Measurements from ENCODE around the gene RUNX3. TPM values are rescaled to one million over a fixed set of nuclear protein-coding genes. Genes with fewer than 3 reads are reported as not detected.

The RUNX3 gene
- total and polyA plus RNA-seq, 2 of the 8 experiments (the other 6 are each of a cell fraction or from before 2014, with no cell fraction given): 0.62 to 0.82 TPM

GRCh38 chr1:24911651-24912155 lies 18.4 kb downstream of the RUNX3 start:
- H3K23ac ChIP-seq (ENCODE audit: insufficient read length): no peak overlapping the region
- H3K79me2 ChIP-seq (ENCODE audit: control insufficient read depth in 1 of 2, insufficient read depth in 2 of 2, low read length in 2 of 2): no peaks in the 10 kb centered on the region
- H3K4me2 ChIP-seq (ENCODE audit: insufficient read depth in 1 of 2, low read depth in 2 of 2, low read length in 2 of 2): no peak overlapping the region
- peak overlapping the region; percentile 32; the same call in 1 of the 2 replicates for H3K18ac ChIP-seq (ENCODE audit: extremely low read depth, low read length)
- 87% methylated on average over 20 of the region's 20 CpGs; no CpG with 5 or more reads in 1 of the 2 experiments for WGBS, 2 experiments (ENCODE audit: extremely low coverage in 1 of 2, insufficient coverage in 1 of 2, insufficient read length in 1 of 2, insufficient replicate concordance in 2 of 2, low coverage in 1 of 2, low lambda C conversion rate in 2 of 2, missing lambda C conversion rate in 1 of 2)
- no peak overlapping the region for H3K4me3 ChIP-seq (ENCODE audit: extremely low read depth in 1 of 4, insufficient read depth in 2 of 4, low read depth in 3 of 4, low read length in 4 of 4)
- H3K36me3 ChIP-seq (ENCODE audit: control insufficient read depth in 2 of 4, insufficient read depth in 4 of 4, low read length in 3 of 4): no peaks in the 10 kb centered on the region
- TF ChIP-seq ATF2 (IDR thresholded peaks at IDR 0.05; ENCODE audit: low read length) (no peak), CHD1 (IDR thresholded peaks at IDR 0.05; ENCODE audit: low read depth, low read length) (no peak), SIRT6 (IDR thresholded peaks at IDR 0.05; ENCODE audit: low read length) (no peak), BRCA1 (IDR thresholded peaks at IDR 0.05; ENCODE audit: low read depth, low read length) (no peak), BACH1 (IDR thresholded peaks at IDR 0.05; ENCODE audit: low read length) (no peak), KDM1A (IDR thresholded peaks at IDR 0.05; ENCODE audit: borderline replicate concordance, low read length) (no peak), CHD2 (IDR thresholded peaks at IDR 0.05; ENCODE audit: low read length) (no peak), RNF2 (IDR thresholded peaks at IDR 0.05; ENCODE audit: borderline replicate concordance, low read depth, low read length, missing control alignments, poor library complexity, severe bottlenecking) (no peak), SIX5 (IDR thresholded peaks at IDR 0.05; ENCODE audit: low read depth, low read length) (no peak)
- no peak overlapping the region for H4K91ac ChIP-seq (replicated peaks; ENCODE audit: insufficient read length, low read length)
- no peak overlapping the region for H3K56ac ChIP-seq (replicated peaks; ENCODE audit: insufficient read length, low read depth, low read length)
- H3K4ac ChIP-seq (replicated peaks; ENCODE audit: insufficient read length, low read depth, low read length): no peak overlapping the region
- H2AFZ ChIP-seq (ENCODE audit: low read length): no peak overlapping the region
- H3K14ac ChIP-seq (ENCODE audit: insufficient read length): no peak overlapping the region
- no peaks in the 10 kb centered on the region for H3K9me3 ChIP-seq (ENCODE audit: insufficient read depth in 2 of 2, low read depth in 1 of 2, low read length in 1 of 2)
- no peaks in the 10 kb centered on the region for H4K20me1 ChIP-seq (replicated peaks in 1 of 2; ENCODE audit: control insufficient read depth in 1 of 2, insufficient read depth in 2 of 2, low read length in 2 of 2)
- no peaks in the 10 kb centered on the region for H3K79me1 ChIP-seq (ENCODE audit: low read depth, low read length)
- no peak overlapping the region for H2BK12ac ChIP-seq (ENCODE audit: low read depth, low read length)
- no peak overlapping the region for H4K5ac ChIP-seq (ENCODE audit: insufficient read length, low read depth, low read length)
- H2BK5ac ChIP-seq (ENCODE audit: low read depth, low read length): peak overlapping the region; percentile 20
- H3K27ac ChIP-seq (ENCODE audit: low read depth, low read length): no peak overlapping the region
- no peak overlapping the region for H2BK20ac ChIP-seq (ENCODE audit: low read length)
- no peaks in the 10 kb centered on the region for H3K27me3 ChIP-seq (replicated peaks in 1 of 4; ENCODE audit: control insufficient read depth in 3 of 4, extremely low read depth in 1 of 4, insufficient read depth in 3 of 4, low read length in 3 of 4)
- H4K8ac ChIP-seq (ENCODE audit: extremely low read depth, insufficient read depth, low read length): peak overlapping the region; percentile 15; the same call in 1 of the 2 replicates
- FAIRE-seq (no peak), DNase-seq (ENCODE audit: low read depth in 1 of 2, low spot score in 2 of 2) (no peak)
- no peak overlapping the region for H2AK5ac ChIP-seq (ENCODE audit: low read depth, low read length)
- POLR2A ChIA-PET (ENCODE audit: partially characterized antibody): interaction anchor here (1.4 kb wide), 1 partner anchor 145 kb away, joined by 3 read pairs; no protein-coding TSS in a partner anchor
- H2BK120ac ChIP-seq (replicated peaks; ENCODE audit: low read depth, low read length): no peak overlapping the region
- 0 out of 2 replicates have a peak overlapping the region, but pooled peaks have one; percentile 46 for H2BK15ac ChIP-seq (ENCODE audit: low read length)
- no peaks in the 10 kb centered on the region for H3K23me2 ChIP-seq (ENCODE audit: low read depth, low read length)
- no peak overlapping the region for H3K9ac ChIP-seq (replicated peaks in 1 of 4; ENCODE audit: extremely low read depth in 1 of 4, low read depth in 3 of 4, low read length in 3 of 4)
- CTCF ChIA-PET (ENCODE audit: partially characterized antibody): interaction anchor here (1.0 to 2.2 kb wide), 8 partner anchors 15 to 256 kb away, joined by 3 to 16 read pairs (median 4); no protein-coding TSS in a partner anchor
- H3K4me1 ChIP-seq (replicated peaks in 1 of 4; ENCODE audit: control insufficient read depth in 3 of 4, insufficient read depth in 4 of 4, low read length in 3 of 4): peaks cover 0 to 11% (median 4%) of the 10 kb centered on the region in 4 experiments; a peak in 4 of 7 replicates

Data from H1 (cell line).